Measurements from ENCODE around the gene PDIA6. TPM values are rescaled to one million over a fixed set of nuclear protein-coding genes. Genes with fewer than 3 reads are reported as not detected.

Gene PDIA6
- total and polyA plus RNA-seq, 9 of the 15 experiments (the other 6 are each of a cell fraction or from before 2014, with no cell fraction given): 166 to 268 (median 229) TPM

DNA sequence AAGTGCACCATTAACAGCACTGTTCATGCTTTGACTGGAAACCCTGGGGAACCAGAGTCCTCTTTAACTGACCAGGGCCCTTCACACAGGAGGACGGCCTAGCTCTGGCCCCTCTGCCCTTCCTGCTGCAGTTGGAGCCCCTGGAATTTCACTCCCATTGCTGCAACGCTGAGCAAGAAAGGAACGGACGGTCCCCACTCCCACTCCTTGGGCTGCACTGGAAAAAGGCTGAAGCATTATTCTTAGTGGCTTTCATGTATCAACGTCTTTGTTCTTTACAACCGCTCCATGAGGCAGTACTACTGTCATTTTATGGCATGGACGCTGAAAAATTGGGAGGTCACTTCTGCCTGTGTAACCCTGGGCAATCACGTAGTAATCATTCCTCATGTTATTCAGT is 9.9 kb downstream of the PDIA6 start (continued):
- TF ChIP-seq HNRNPUL1 (IDR thresholded peaks at IDR 0.05; ENCODE audit: low read length) (no peak), ZNF324 (CRISPR knock-in tag; IDR thresholded peaks at IDR 0.05) (no peak), ZNF140 (CRISPR knock-in tag; IDR thresholded peaks at IDR 0.05) (no peak)

DNA sequence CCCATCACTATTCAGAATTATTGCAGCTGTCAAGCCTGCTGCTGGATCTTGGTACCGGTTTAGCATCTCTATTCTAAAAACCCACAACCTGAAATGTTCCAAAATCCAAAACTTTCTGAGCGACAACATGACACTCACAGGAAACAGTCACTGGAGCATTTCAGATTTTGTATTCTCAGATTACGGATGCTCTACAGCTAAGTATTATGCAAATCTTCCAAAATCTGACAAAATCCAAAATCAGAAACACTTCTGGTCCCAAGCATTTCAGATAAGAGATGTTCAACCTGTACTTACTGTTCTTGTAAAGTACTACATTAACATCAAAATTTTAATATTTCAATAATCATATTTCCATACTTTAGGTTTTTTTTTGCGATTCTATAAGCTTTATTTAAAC is 12.4 kb downstream of the PDIA6 start:
- no peak overlapping the region for H3K4me2 ChIP-seq (ENCODE audit: insufficient read depth, low read length)
- in situ Hi-C loops (cut with MboI) (no loop called here), intact Hi-C loops (cut with micrococcal nuclease) (no loop called here)
- WGBS (ENCODE audit: insufficient coverage, low coverage, missing lambda C conversion rate): 89% methylated on average over 4 of the region's 4 CpGs
- peaks cover 0 to 9% of the 10 kb centered on the region in 2 experiments; a peak in 2 of 5 replicates for H3K4me1 ChIP-seq (replicated peaks in 1 of 2; ENCODE audit: control insufficient read depth in 2 of 2, insufficient read depth in 2 of 2, low read length in 2 of 2)
- no peak overlapping the region for H2AFZ ChIP-seq (ENCODE audit: low read depth, low read length)
- H4K20me1 ChIP-seq (replicated peaks; ENCODE audit: control insufficient read depth, insufficient read depth, low read length): peaks cover 34% of the 10 kb centered on the region
- ATAC-seq (no peak), FAIRE-seq (no peak), DNase-seq (ENCODE audit: extremely low read depth in 1 of 4, low spot score in 3 of 4) (no peak)
- H3K9ac ChIP-seq (ENCODE audit: insufficient read depth in 1 of 2, low read depth in 2 of 2, low read length in 2 of 2): no peak overlapping the region
- peaks cover 81% of the 10 kb centered on the region for H3K36me3 ChIP-seq (ENCODE audit: control insufficient read depth, insufficient read depth, low read length)
- no peak for TF ChIP-seq ZNF707 (CRISPR knock-in tag; conservative IDR thresholded peaks at IDR 0.05)
- TF ChIP-seq, protein P1, sequence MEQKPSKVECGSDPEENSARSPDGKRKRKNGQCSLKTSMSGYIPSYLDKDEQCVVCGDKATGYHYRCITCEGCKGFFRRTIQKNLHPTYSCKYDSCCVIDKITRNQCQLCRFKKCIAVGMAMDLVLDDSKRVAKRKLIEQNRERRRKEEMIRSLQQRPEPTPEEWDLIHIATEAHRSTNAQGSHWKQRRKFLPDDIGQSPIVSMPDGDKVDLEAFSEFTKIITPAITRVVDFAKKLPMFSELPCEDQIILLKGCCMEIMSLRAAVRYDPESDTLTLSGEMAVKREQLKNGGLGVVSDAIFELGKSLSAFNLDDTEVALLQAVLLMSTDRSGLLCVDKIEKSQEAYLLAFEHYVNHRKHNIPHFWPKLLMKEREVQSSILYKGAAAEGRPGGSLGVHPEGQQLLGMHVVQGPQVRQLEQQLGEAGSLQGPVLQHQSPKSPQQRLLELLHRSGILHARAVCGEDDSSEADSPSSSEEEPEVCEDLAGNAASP (IDR thresholded peaks at IDR 0.05): no peak
- TF ChIP-seq SRSF1 (IDR thresholded peaks at IDR 0.05; ENCODE audit: low read depth, low read length): no peak
- no peak for TF ChIP-seq ZNF232 (CRISPR knock-in tag; IDR thresholded peaks at IDR 0.05)
- no peak for TF ChIP-seq CBX8 (IDR thresholded peaks at IDR 0.05; ENCODE audit: borderline replicate concordance, extremely low read depth, low read depth, low read length, poor library complexity, severe bottlenecking)
- peak; percentile 66 to 78 for TF ChIP-seq KDM1A (IDR thresholded peaks at IDR 0.05)
- no peak for TF ChIP-seq NUFIP1 (IDR thresholded peaks at IDR 0.05; ENCODE audit: partially characterized antibody)
- H3K9me1 ChIP-seq (ENCODE audit: control insufficient read depth, insufficient read depth, low read length): peaks cover 3% of the 10 kb centered on the region
- H3K27ac ChIP-seq (ENCODE audit: extremely low read depth, low read depth, low read length): no peak overlapping the region
- H3K4me3 ChIP-seq: no peak overlapping the region
- no peaks in the 10 kb centered on the region for H3K9me3 ChIP-seq (replicated peaks; ENCODE audit: control insufficient read depth, insufficient read depth, low read depth, low read length)
- H3K79me2 ChIP-seq (ENCODE audit: control insufficient read depth, insufficient read depth, low read length): peaks cover 80% of the 10 kb centered on the region
- ChIA-PET CTCF (ENCODE audit: low intra/inter-chr PET ratio) (no interaction called here), POLR2A (interaction anchor here (0.6 to 2.5 kb wide), 7 partner anchors 8 to 703 kb away, joined by 3 to 7 read pairs (median 4); partner anchors contain the start of gene PDIA6)
- no TSS peak for BruUV-seq (replicated peaks)
- H3K27me3 ChIP-seq (ENCODE audit: control insufficient read depth in 2 of 2, insufficient read depth in 2 of 2, low read length in 2 of 2): no peaks in the 10 kb centered on the region

Measured in K562 (cell line).